T-helper 17 cell (primary cell): ENCODE data around the gene FOXP4. TPM values are rescaled to one million over a fixed set of nuclear protein-coding genes. Genes with fewer than 3 reads are reported as not detected.

Experiments
- ATAC-seq: fragments of 150-1000 bp; cut with Tn5 transposase; 2 replicates; pipeline ENCODE4 v1.10.0; 2021; ENCODE audit warnings: mild to moderate bottlenecking, moderate library complexity
- DNase-seq, 3 donors: peaks; one replicate each; pipeline versions ENCODE4 v3.0.0 to v3.0.0-alpha.2; 2020 to 2021
- H3K9me3 ChIP-seq: one replicate; pipeline ENCODE4 v1.7.0; 2013; ENCODE audit warnings: low read length, mild to moderate bottlenecking; ENCODE audit not compliant: control insufficient read depth, poor library complexity, severe bottlenecking
- H3K27ac Mint-ChIP-seq: one replicate; pipeline ENCODE4 v1.8.0; 2022; ENCODE audit warnings: mild to moderate bottlenecking, moderate library complexity, mixed read lengths
- H3K27me3 Mint-ChIP-seq: one replicate; pipeline ENCODE4 v1.8.0; 2022; ENCODE audit warnings: mixed read lengths
- H3K36me3 Mint-ChIP-seq: one replicate; pipeline ENCODE4 v1.8.0; 2022; ENCODE audit warnings: low read depth, mixed read lengths
- H3K4me1 Mint-ChIP-seq: one replicate; pipeline ENCODE4 v1.8.0; 2022; ENCODE audit warnings: mild to moderate bottlenecking, mixed read lengths
- H3K4me3 Mint-ChIP-seq: one replicate; pipeline ENCODE4 v1.8.0; 2022; ENCODE audit warnings: mild to moderate bottlenecking, moderate library complexity, mixed read lengths
- total RNA-seq, 4 donors: library from RNA in 2 of 4; stranded (reverse) in 2 of 4; gene quantifications; one replicate each; pipeline ENCODE4 v1.2.3 and lab custom pipeline; 2022 to 2026

The FOXP4 gene
- total RNA-seq, 2 donors from 2014 or later: 7.5 to 10.6 TPM

- H3K9me3 ChIP-seq: no peaks in the 10 kb centered on the region
- no peak for ATAC-seq
- H3K27me3 Mint-ChIP-seq: no peaks in the 10 kb centered on the region
- H3K36me3 Mint-ChIP-seq: peaks cover 2% of the 10 kb centered on the region
- H3K27ac Mint-ChIP-seq: no peak overlapping the region
- peaks cover 7% of the 10 kb centered on the region for H3K4me1 Mint-ChIP-seq
- no peak overlapping the region for H3K4me3 Mint-ChIP-seq
- DNase-seq: no peak
Observed at GRCh38 chr6:41568585-41569384, 22.6 kb downstream of the FOXP4 start.

DNA sequence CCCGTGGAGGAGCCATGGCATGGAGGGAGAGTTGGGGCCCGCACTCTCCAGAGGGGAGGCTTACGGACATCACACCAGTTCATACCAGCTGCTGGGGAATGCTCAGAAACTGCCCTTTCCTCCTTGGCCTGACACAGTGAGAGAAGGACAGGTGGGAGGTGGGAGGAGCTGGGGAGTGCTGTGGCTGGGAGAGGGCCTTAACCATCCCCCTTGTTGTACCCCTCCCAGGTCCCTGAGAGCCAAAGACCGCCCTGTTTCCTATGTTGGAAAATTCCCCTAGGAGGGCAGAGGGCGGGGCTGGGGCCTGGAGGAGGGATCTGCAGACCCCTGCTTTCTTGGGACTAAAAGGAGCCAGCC lies 24.1 kb downstream of the FOXP4 start:
- H3K4me3 Mint-ChIP-seq: no peak overlapping the region
- H3K36me3 Mint-ChIP-seq: peaks cover 2% of the 10 kb centered on the region

DNA sequence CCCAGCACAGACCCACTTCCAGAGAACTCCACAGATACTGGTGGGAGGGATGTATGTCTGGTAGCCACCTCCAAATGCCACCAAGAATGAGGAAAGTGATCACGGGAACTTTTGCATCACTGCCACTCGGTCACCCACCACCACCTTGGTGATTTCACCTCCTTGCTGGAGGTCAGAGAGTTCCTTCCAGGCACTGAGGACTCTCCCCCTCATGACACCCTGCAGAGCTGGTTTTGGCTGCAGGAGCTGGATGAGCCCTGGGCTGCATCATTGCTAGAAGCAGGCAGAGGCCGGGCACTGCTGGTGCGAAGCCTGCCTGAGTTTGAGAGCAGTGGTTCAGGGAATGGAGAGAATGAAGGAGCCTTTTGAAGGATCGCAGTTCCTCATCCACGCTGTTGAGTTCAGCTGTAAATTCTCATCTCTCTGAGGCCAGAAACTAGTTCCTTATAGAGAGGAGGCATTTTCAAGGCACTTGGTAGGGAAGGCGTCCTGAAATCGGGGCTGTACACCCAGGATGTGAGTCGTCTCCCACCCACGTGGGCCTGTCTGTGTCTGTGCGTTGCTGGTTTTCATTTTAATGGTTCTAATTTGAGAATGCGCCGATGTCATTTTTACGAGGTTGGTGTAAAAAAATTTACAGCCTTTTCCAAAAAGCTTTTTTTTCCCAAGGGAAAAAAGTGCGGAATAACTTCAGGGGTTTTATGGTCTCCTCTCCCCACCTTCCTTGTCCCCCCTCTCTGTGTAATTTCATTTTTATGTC lies 25.0 kb downstream of the FOXP4 start:
- Mint-ChIP-seq H3K4me1 (peaks cover 7% of the 10 kb centered on the region), H3K27me3 (no peaks in the 10 kb centered on the region), H3K27ac (no peak overlapping the region), H3K36me3 (no peaks in the 10 kb centered on the region), H3K4me3 (no peak overlapping the region)
- DNase-seq: no peak
- ATAC-seq: no peak
- no peaks in the 10 kb centered on the region for H3K9me3 ChIP-seq

More for the DNA sequence above, 24.1 kb downstream of the FOXP4 start:
- ATAC-seq (no peak), DNase-seq (no peak)
- Mint-ChIP-seq H3K4me1 (peaks cover 9% of the 10 kb centered on the region), H3K27ac (no peak overlapping the region), H3K27me3 (no peaks in the 10 kb centered on the region)
- H3K9me3 ChIP-seq: no peaks in the 10 kb centered on the region

- Mint-ChIP-seq H3K4me3 (no peak overlapping the region), H3K27ac (no peak overlapping the region), H3K36me3 (no peaks in the 10 kb centered on the region), H3K4me1 (peaks cover 13% of the 10 kb centered on the region), H3K27me3 (no peaks in the 10 kb centered on the region)
- no peaks in the 10 kb centered on the region for H3K9me3 ChIP-seq
- DNase-seq: no peak
- no peak for ATAC-seq
Observed at GRCh38 chr6:41572613-41573012, 26.4 kb downstream of the FOXP4 start.

- Mint-ChIP-seq H3K4me1 (peaks cover 18% of the 10 kb centered on the region), H3K4me3 (no peak overlapping the region), H3K27me3 (no peaks in the 10 kb centered on the region), H3K36me3 (peaks cover 1% of the 10 kb centered on the region), H3K27ac (no peak overlapping the region)
- no peak for DNase-seq
- H3K9me3 ChIP-seq: no peaks in the 10 kb centered on the region
- ATAC-seq: no peak
Observed at GRCh38 chr6:41573276-41573675, 27.1 kb downstream of the FOXP4 start.

DNA sequence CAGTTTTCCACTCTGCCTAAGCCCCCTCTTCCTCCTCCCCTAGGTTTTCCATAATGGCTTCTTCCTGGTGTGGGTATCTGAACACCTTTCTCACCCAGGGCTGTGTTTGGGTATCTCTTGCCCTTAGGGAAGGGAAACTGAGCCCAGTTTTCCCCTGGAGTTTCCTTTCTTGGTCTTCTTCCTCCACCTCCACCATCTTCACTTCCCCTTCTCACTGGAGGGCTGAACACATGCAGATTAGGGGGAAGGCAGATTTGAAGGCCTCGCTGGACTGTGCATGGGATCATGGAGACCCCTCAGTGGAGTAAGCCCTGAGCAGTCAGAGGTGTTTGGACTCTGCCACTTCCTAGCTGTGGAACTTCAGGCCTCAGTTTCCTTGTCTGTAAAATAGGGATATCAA lies 27.8 kb downstream of the FOXP4 start:
- DNase-seq (no peak), ATAC-seq (no peak)
- Mint-ChIP-seq H3K27me3 (no peaks in the 10 kb centered on the region), H3K27ac (no peak overlapping the region), H3K4me3 (no peak overlapping the region), H3K4me1 (peaks cover 20% of the 10 kb centered on the region), H3K36me3 (peaks cover 2% of the 10 kb centered on the region)
- no peaks in the 10 kb centered on the region for H3K9me3 ChIP-seq

DNA sequence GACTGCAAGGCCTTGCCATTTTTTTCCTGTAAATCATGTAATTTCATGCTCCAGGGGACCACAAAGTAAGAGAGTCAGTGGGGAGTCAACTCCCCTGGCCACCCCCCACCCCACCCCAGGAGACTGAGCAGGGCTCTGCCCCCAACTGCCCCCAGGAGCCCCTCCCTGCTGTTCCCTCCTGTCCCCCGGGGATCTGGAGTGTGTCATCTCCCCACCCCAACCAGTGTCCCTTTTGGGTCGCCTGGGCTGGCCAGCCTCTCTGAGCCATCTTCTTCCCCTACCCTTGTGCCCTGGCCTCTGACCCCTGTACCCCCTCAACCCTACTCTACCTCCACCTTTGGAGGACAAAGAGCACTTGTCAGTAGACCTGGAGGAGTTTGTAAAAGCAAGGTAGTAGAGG lies 29.4 kb downstream of the FOXP4 start:
- DNase-seq: no peak
- peaks cover 15% of the 10 kb centered on the region for H3K4me1 Mint-ChIP-seq
- no peak overlapping the region for H3K4me3 Mint-ChIP-seq
- peaks cover 2% of the 10 kb centered on the region for H3K36me3 Mint-ChIP-seq
- H3K9me3 ChIP-seq: no peaks in the 10 kb centered on the region
- H3K27me3 Mint-ChIP-seq: no peaks in the 10 kb centered on the region
- H3K27ac Mint-ChIP-seq: no peak overlapping the region
- ATAC-seq: no peak

DNA sequence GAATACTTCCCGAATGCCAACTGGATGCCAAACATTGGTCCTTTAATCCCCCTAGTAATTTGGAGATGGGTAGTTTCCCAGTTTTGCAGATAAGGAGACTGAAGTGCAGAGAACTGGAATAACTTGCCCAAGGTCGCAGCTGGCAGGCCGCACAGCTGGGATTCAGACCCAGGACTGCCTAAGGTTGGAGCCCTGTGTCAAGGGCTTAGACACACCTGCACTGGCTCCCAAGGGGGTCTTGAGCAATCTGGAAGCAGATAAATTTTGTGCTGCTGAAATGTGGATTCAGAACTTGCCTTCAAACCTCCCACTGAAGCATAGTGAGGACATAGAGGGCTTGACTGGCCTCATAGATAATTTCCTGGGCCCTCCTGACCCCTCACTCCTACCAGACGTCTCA lies 30.5 kb downstream of the FOXP4 start:
- no peaks in the 10 kb centered on the region for H3K9me3 ChIP-seq
- ATAC-seq: no peak
- H3K27me3 Mint-ChIP-seq: no peaks in the 10 kb centered on the region
- no peak overlapping the region for H3K4me3 Mint-ChIP-seq
- DNase-seq: no peak
- peaks cover 2% of the 10 kb centered on the region for H3K36me3 Mint-ChIP-seq
- H3K27ac Mint-ChIP-seq: no peak overlapping the region
- peaks cover 15% of the 10 kb centered on the region for H3K4me1 Mint-ChIP-seq

GRCh38 chr6:41577356-41578216 lies 31.4 kb downstream of the FOXP4 start:
- H3K36me3 Mint-ChIP-seq: peaks cover 2% of the 10 kb centered on the region
- H3K4me3 Mint-ChIP-seq: peak overlapping the region; percentile 7
- ATAC-seq (no peak), DNase-seq (no peak)
- H3K4me1 Mint-ChIP-seq: peaks cover 15% of the 10 kb centered on the region
- H3K9me3 ChIP-seq: no peaks in the 10 kb centered on the region
- H3K27me3 Mint-ChIP-seq: no peaks in the 10 kb centered on the region
- peak overlapping the region; percentile 63 for H3K27ac Mint-ChIP-seq

DNA sequence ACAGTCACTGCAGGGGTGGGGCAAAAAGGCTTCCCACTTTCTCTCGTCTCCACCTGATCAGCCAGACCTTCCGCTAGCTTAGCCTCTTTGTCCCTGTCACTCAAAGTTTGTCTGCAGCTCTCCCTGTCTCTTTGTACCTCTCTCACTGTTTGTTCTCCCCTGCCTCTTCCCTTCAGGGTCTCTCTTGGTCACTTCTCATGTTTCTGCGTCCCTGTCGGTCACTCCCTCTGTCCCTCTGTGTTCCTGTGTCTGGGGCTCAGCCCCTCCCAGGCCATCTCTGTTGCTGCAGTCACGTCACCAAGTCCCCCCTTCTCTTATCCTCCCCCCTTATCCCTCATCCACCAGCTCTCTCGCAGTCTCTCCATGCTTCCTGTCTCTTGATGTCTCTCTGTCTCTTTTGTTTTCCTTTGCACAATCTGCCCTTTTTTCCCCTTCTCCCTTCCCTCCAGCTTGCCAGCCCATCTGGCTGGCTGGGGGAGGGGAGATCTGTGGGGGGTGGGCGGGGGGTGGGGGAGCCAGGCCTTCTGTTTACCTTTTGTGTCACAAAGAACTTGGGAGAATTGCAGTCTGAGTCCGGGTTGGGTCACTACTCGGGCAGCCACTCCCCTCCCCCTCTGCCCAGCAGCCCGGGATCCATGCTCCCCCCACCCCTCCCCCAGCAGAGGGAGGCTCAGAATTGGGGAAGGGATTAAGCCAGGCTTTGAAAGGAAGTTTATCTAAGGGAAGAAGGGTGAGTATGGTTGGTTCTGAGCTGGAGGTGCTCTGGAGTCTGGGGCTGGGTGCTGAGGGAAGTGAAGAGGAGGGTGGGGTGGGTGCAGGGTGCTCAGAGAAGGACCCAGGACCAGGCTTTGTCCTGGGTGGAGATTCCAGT lies 32.3 kb downstream of the FOXP4 start:
- Mint-ChIP-seq H3K27ac (peak overlapping the region; percentile 63), H3K36me3 (peaks cover 2% of the 10 kb centered on the region), H3K4me1 (peaks cover 15% of the 10 kb centered on the region), H3K4me3 (no peak overlapping the region), H3K27me3 (no peaks in the 10 kb centered on the region)
- DNase-seq (no peak), ATAC-seq (no peak)
- H3K9me3 ChIP-seq: no peaks in the 10 kb centered on the region

DNA sequence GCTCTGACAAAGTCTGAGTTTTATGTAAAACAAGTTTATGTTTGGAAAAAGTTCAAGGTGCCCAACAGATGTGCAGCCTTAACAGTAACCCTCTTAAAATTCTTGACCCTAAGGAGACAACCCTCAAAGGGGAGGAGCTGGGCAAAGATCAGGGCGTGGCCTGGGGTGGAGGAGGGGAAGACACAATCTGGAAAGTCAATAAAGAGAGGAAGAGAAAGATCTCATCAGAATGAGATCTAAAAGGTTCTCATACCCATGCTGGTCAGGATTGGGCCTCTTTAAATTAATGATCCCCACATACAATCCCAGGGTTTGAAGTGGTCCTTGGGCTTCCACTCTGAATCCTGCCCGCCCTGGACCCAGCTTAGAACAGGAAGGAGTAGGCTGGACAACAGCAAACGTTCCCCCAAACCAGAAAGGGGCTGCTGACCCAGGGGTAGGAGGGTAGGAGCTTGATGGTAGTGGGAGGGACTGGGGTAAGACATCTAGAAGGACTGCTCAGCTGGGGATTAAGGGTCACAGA lies 33.0 kb downstream of the FOXP4 start:
- no peaks in the 10 kb centered on the region for H3K27me3 Mint-ChIP-seq
- H3K4me1 Mint-ChIP-seq: peaks cover 18% of the 10 kb centered on the region
- no peak overlapping the region for H3K27ac Mint-ChIP-seq
- peaks cover 2% of the 10 kb centered on the region for H3K36me3 Mint-ChIP-seq
- no peak for ATAC-seq
- no peak overlapping the region for H3K4me3 Mint-ChIP-seq
- no peaks in the 10 kb centered on the region for H3K9me3 ChIP-seq
- DNase-seq: no peak

GRCh38 chr6:41580690-41581089 lies 34.5 kb downstream of the FOXP4 start:
- no peak for DNase-seq
- no peak for ATAC-seq
- no peaks in the 10 kb centered on the region for H3K27me3 Mint-ChIP-seq
- peaks cover 3% of the 10 kb centered on the region for H3K36me3 Mint-ChIP-seq
- peaks cover 22% of the 10 kb centered on the region for H3K4me1 Mint-ChIP-seq
- H3K27ac Mint-ChIP-seq: no peak overlapping the region
- H3K4me3 Mint-ChIP-seq: no peak overlapping the region
- no peaks in the 10 kb centered on the region for H3K9me3 ChIP-seq
